Peyer's patch (tissue), 4 donors: ENCODE results near the gene PGLYRP1.

ENCODE experiments used
- POLR2A ChIP-seq, 2 donors: fragments of 450-650 bp; IDR thresholded peaks; one replicate each; pipeline ENCODE4 v1.5.1; 2017; ENCODE audit warnings: antibody characterized with exemption in 2 of 2, mild to moderate bottlenecking in 2 of 2, moderate library complexity in 2 of 2
- TF ChIP-seq, protein P1 (sequence below), 6 experiments: fragments of 450-650 bp in 4 of 6; fragments of 200-600 bp in 2 of 6; sonication (generic) in 1 of 6; IDR thresholded peaks; one replicate each; pipeline ENCODE4 v1.5.1; 2017 to 2019; ENCODE audit warnings: antibody characterized with exemption in 6 of 6, mild to moderate bottlenecking in 3 of 6, moderate library complexity in 1 of 6

- TF ChIP-seq POLR2A (IDR thresholded peaks at IDR 0.05): no peak
- TF ChIP-seq, protein P1, sequence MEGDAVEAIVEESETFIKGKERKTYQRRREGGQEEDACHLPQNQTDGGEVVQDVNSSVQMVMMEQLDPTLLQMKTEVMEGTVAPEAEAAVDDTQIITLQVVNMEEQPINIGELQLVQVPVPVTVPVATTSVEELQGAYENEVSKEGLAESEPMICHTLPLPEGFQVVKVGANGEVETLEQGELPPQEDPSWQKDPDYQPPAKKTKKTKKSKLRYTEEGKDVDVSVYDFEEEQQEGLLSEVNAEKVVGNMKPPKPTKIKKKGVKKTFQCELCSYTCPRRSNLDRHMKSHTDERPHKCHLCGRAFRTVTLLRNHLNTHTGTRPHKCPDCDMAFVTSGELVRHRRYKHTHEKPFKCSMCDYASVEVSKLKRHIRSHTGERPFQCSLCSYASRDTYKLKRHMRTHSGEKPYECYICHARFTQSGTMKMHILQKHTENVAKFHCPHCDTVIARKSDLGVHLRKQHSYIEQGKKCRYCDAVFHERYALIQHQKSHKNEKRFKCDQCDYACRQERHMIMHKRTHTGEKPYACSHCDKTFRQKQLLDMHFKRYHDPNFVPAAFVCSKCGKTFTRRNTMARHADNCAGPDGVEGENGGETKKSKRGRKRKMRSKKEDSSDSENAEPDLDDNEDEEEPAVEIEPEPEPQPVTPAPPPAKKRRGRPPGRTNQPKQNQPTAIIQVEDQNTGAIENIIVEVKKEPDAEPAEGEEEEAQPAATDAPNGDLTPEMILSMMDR (IDR thresholded peaks at IDR 0.05): no peak
Observed at GRCh38 chr19:45975306-45976070, 47.4 kb downstream of the PGLYRP1 start.
